Parathyroid adenoma (tissue), 2 donors: ENCODE data around the gene TNK1.

Experiments used
- H2AFZ ChIP-seq: fragments of 300-600 bp; sonication (generic); one replicate; pipeline ENCODE4 v1.7.0; 2017; ENCODE audit warnings: antibody characterized with exemption, mild to moderate bottlenecking
- H3K27ac ChIP-seq: fragments of 300-600 bp; sonication (generic); one replicate; pipeline ENCODE4 v1.7.0; 2017
- H3K27me3 ChIP-seq: fragments of 300-600 bp; sonication (generic); one replicate; pipeline ENCODE4 v1.7.0; 2017; ENCODE audit warnings: low read length; ENCODE audit not compliant: control insufficient read depth, insufficient read depth
- H3K36me3 ChIP-seq: fragments of 300-600 bp; sonication (generic); one replicate; pipeline ENCODE4 v1.7.0; 2017; ENCODE audit warnings: low read length; ENCODE audit not compliant: control insufficient read depth, insufficient read depth
- H3K4me1 ChIP-seq: fragments of 300-600 bp; sonication (generic); one replicate; pipeline ENCODE4 v1.7.0; 2017; ENCODE audit warnings: control low read depth
- H3K4me2 ChIP-seq: fragments of 300-600 bp; sonication (generic); one replicate; pipeline ENCODE4 v1.7.0; 2017; ENCODE audit warnings: low read length
- H3K4me3 ChIP-seq: fragments of 300-600 bp; sonication (generic); one replicate; pipeline ENCODE4 v1.7.0; 2017; ENCODE audit warnings: low read depth, low read length
- H3K79me2 ChIP-seq: fragments of 300-600 bp; sonication (generic); one replicate; pipeline ENCODE4 v1.7.0; 2017; ENCODE audit warnings: control low read depth
- H3K9ac ChIP-seq: fragments of 300-600 bp; sonication (generic); one replicate; pipeline ENCODE4 v1.7.0; 2017; ENCODE audit warnings: mild to moderate bottlenecking
- H3K9me3 ChIP-seq: fragments of 300-600 bp; sonication (generic); one replicate; pipeline ENCODE4 v1.7.0; 2017; ENCODE audit warnings: low read length; ENCODE audit not compliant: control insufficient read depth
- CTCF ChIP-seq: fragments of 300-600 bp; sonication (generic); IDR thresholded peaks from one replicate; pipeline ENCODE4 v1.7.0; 2017; ENCODE audit warnings: antibody characterized with exemption, mild to moderate bottlenecking
- donor health status: primary hyperparathyroidism.

Gene TNK1

GRCh38 chr17:7408863-7409262, 28.0 kb downstream of the TNK1 start:
- Histone ChIP-seq H3K4me3 (no peak overlapping the region), H3K9me3 (no peaks in the 10 kb centered on the region), H3K4me1 (peaks cover 7% of the 10 kb centered on the region), H3K9ac (no peak overlapping the region), H3K27ac (no peak overlapping the region), H3K4me2 (no peak overlapping the region), H3K36me3 (no peaks in the 10 kb centered on the region), H3K79me2 (no peaks in the 10 kb centered on the region), H3K27me3 (no peaks in the 10 kb centered on the region), H2AFZ (no peak overlapping the region)
- TF ChIP-seq CTCF = no peak

GRCh38 chr17:7409716-7410115, 28.8 kb downstream of the TNK1 start:
- TF ChIP-seq CTCF = no peak

GRCh38 chr17:7410634-7411426, 29.9 kb downstream of the TNK1 start:
- Histone ChIP-seq H3K27me3 (no peaks in the 10 kb centered on the region), H3K9me3 (no peaks in the 10 kb centered on the region), H3K36me3 (no peaks in the 10 kb centered on the region), H3K9ac (no peak overlapping the region), H2AFZ (no peak overlapping the region), H3K79me2 (no peaks in the 10 kb centered on the region), H3K4me2 (no peak overlapping the region), H3K4me3 (no peak overlapping the region), H3K27ac (no peak overlapping the region), H3K4me1 (peaks cover 4% of the 10 kb centered on the region)
- no peak for TF ChIP-seq CTCF

More at GRCh38 chr17:7409716-7410115, 28.8 kb downstream of the TNK1 start:
- no peaks in the 10 kb centered on the region for H3K36me3 ChIP-seq
- H3K27ac ChIP-seq = no peak overlapping the region
- no peak overlapping the region for H3K4me3 ChIP-seq
- no peak overlapping the region for H3K4me2 ChIP-seq
- H3K4me1 ChIP-seq = peaks cover 7% of the 10 kb centered on the region
- no peaks in the 10 kb centered on the region for H3K9me3 ChIP-seq
- H3K79me2 ChIP-seq = no peaks in the 10 kb centered on the region
- no peak overlapping the region for H3K9ac ChIP-seq
- H3K27me3 ChIP-seq = no peaks in the 10 kb centered on the region
- H2AFZ ChIP-seq = no peak overlapping the region

DNA sequence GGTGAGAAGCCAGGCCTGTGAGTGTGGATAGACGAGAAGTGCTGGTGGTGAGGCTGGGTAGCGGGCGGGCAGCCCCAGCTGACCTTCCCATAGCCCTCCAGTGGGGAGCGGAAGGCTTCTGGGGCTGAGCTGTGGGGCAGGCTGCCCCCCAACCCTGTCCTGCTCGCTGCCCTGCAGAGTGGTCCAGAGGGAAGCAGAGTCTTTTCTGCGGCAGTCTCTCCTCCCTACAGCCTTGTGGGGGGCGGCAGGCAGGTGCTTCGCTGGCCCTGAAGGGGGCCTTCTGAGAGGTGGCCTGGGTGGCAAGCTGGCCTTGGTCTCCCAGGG, 30.5 kb downstream of the TNK1 start:
- H3K79me2 ChIP-seq = no peaks in the 10 kb centered on the region
- H2AFZ ChIP-seq = no peak overlapping the region
- no peaks in the 10 kb centered on the region for H3K36me3 ChIP-seq
- no peak overlapping the region for H3K4me3 ChIP-seq
- H3K27me3 ChIP-seq = no peaks in the 10 kb centered on the region
- no peak for TF ChIP-seq CTCF
- H3K9ac ChIP-seq = no peak overlapping the region
- H3K4me2 ChIP-seq = no peak overlapping the region
- no peak overlapping the region for H3K27ac ChIP-seq
- no peaks in the 10 kb centered on the region for H3K4me1 ChIP-seq
- H3K9me3 ChIP-seq = no peaks in the 10 kb centered on the region
